Left ventricle myocardium inferior (tissue), 1 donor: ENCODE results near the gene IL32. TPM values are rescaled to one million over a fixed set of nuclear protein-coding genes. Genes with fewer than 3 reads are reported as not detected.

Source experiments
- DNase-seq: peaks from one replicate; pipeline ENCODE4 v3.0.0-alpha.2; 2020
- H3K27ac ChIP-seq: fragments of 200-600 bp; replicated peaks from 2 replicates; pipeline ENCODE4 v1.8.0; 2021
- H3K27me3 ChIP-seq: fragments of 200-600 bp; 2 replicates; pipeline ENCODE4 v1.8.0; 2021; ENCODE audit warnings: low read depth
- H3K36me3 ChIP-seq: fragments of 200-600 bp; 2 replicates; pipeline ENCODE4 v1.8.0; 2021
- H3K4me1 ChIP-seq: fragments of 200-600 bp; 2 replicates; pipeline ENCODE4 v1.8.0; 2021
- H3K4me3 ChIP-seq: fragments of 200-600 bp; 2 replicates; pipeline ENCODE4 v1.8.0; 2021; ENCODE audit warnings: mild to moderate bottlenecking, moderate library complexity
- H3K9me3 ChIP-seq: fragments of 200-600 bp; replicated peaks from 2 replicates; pipeline ENCODE4 v1.8.0; 2021
- intact Hi-C: fragments of 100-400 bp; cut with micrococcal nuclease; formaldehyde crosslinking; loops from one replicate; pipeline ENCODE4 v1.11.0; 2022
- total RNA-seq: library from RNA; stranded (reverse); fragmentation: NEBNext Ultra II Directional; extraction: Animal tissue kit (Norgen Biotek cat#: 25700); gene quantifications from one replicate; pipeline ENCODE4 v1.2.1, GENCODE V29; 2021
- TF ChIP-seq, protein P1 (sequence below): fragments of 200-600 bp; IDR thresholded peaks from 2 replicates; pipeline ENCODE4 v1.8.0; 2021; ENCODE audit warnings: antibody characterized with exemption, mild to moderate bottlenecking, borderline replicate concordance
- donor health status: DM: no; HTN: yes; CAD: no; lungs with severe emphysema.

Gene IL32
- total RNA-seq, 1 donor from 2014 or later, result 36.3 TPM

DNA sequence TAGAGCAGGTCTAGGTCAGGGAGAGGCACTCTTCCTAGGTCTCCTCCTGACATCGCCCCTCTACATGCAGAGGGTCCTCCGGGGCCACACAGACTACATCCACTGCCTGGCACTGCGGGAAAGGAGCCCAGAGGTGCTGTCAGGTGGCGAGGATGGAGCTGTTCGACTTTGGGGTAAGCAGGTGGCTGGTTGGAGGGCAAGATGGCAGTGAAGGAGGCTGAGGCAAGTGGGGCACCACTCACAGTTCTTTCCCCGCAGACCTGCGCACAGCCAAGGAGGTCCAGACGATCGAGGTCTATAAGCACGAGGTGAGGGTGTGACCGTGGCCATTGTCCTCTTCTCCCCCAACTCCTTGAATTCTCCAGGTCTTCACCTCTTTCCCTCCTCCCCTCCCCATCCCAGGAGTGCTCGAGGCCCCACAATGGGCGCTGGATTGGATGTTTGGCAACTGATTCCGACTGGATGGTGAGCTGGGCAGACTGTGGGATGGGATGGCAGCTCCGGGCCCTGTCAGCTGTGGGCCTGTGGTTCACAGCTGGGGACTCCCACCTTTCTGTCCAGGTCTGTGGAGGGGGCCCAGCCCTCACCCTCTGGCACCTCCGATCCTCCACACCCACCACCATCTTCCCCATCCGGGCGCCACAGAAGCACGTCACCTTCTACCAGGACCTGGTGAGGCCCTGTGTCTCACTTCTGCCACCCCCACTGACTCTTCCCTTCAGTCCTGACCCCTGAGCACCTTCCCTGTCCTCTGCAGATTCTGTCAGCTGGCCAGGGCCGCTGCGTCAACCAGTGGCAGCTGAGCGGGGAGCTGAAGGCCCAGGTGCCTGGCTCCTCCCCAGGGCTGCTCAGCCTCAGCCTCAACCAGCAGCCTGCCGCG lies 38.6 kb upstream of the IL32 start:
- peaks cover 31% of the 10 kb centered on the region for H3K27me3 ChIP-seq
- H3K4me1 ChIP-seq, result peaks cover 52% of the 10 kb centered on the region
- no peak for DNase-seq

DNA sequence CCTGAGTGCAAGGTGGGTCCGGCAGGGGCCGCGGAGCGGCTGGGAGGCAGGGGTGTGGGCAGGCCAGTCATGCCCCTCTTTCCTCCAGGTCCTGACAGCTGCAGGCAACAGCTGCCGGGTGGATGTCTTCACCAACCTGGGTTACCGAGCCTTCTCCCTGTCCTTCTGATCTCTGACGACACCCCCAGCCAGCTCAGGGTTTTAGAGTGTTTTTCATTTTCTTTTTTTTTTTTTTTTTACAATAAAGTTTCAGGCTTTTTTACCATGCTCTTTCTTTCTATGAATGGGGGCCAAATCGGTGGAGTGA lies 38.0 kb upstream of the IL32 start:
- TF ChIP-seq, protein P1, sequence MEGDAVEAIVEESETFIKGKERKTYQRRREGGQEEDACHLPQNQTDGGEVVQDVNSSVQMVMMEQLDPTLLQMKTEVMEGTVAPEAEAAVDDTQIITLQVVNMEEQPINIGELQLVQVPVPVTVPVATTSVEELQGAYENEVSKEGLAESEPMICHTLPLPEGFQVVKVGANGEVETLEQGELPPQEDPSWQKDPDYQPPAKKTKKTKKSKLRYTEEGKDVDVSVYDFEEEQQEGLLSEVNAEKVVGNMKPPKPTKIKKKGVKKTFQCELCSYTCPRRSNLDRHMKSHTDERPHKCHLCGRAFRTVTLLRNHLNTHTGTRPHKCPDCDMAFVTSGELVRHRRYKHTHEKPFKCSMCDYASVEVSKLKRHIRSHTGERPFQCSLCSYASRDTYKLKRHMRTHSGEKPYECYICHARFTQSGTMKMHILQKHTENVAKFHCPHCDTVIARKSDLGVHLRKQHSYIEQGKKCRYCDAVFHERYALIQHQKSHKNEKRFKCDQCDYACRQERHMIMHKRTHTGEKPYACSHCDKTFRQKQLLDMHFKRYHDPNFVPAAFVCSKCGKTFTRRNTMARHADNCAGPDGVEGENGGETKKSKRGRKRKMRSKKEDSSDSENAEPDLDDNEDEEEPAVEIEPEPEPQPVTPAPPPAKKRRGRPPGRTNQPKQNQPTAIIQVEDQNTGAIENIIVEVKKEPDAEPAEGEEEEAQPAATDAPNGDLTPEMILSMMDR, result no peak
- Histone ChIP-seq H3K4me3 (no peak overlapping the region), H3K9me3 (no peaks in the 10 kb centered on the region), H3K4me1 (peaks cover 46% of the 10 kb centered on the region), H3K27me3 (peaks cover 36% of the 10 kb centered on the region), H3K36me3 (peaks cover 18% of the 10 kb centered on the region), H3K27ac (no peak overlapping the region)
- intact Hi-C loops, result no loop called here
- no peak for DNase-seq

More for the DNA sequence above, 38.6 kb upstream of the IL32 start:
- intact Hi-C loops, result no loop called here
- Histone ChIP-seq H3K36me3 (peaks cover 19% of the 10 kb centered on the region), H3K27ac (no peak overlapping the region), H3K4me3 (no peak overlapping the region), H3K9me3 (no peaks in the 10 kb centered on the region)
- TF ChIP-seq, protein P1, result no peak

DNA sequence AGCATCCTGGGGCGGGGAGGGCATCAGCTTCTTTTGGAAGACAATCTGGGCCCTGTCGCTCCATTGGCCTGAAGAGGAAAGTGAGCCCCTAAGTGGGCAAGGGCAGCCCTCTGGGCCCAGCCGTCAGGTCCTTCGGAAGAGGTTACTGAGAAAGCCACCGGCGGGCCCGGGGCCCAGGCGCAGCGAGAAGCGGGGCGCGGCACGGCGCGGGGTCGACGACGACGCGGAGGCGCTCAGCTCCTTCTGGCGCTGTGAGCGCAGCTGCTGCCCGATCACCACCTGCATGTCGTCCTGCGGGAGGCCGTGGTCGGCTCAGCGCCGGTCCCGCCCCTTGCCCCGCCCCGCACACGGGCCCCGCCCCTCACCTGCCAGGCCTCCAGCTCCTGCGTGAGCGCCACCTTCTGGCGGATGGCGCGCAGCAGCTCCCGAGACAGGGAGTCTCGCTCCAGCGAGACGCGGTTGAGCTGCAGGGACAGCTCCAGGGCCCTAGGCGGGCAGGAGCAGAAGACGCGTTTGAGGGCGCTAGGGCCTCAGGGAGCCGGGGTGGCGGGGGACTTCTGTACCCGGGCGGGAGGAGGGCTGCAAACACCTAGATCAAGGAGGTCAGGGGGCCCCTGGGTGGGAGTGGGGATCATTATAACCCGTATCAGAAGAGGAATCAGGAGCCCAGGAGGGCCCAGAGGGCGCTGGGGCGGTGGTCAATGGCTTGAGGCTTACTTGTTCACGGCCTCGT lies 37.3 kb upstream of the IL32 start:
- H3K4me1 ChIP-seq, result peaks cover 39% of the 10 kb centered on the region
- intact Hi-C loops, result no loop called here
- peak; percentile 78 for DNase-seq

DNA sequence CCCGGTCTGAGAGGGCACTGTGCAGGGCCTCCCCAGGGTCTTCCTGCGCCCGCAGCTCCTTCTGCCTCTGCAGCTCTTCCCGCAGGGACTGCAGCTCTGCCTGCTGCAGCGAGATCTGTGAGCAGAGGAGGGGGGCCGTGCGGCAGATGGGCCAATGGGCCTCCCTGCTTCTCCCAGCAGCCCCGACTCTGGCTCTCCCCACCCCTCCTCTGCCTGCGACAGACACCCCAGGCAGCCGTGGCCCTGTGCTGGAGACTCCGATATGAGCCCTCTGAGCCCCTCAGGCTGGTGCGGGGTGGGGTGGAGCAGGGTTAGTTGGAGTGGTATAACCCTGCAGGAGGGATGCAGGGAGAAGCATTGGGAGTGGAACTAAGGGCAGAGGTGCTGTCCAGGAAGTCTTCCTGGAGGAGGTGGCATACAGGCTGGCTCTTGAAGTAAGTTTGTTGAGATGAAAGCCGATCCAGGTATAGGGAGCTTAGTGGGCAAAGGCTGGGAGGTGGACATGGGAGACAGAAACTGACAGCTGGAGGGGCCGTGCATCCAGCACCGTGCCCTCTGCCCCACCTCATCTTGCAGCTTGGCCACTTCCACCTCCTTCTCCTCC lies 36.6 kb upstream of the IL32 start:
- peaks cover 18% of the 10 kb centered on the region for H3K36me3 ChIP-seq
- intact Hi-C loops, result no loop called here
- H3K4me3 ChIP-seq, result peak overlapping the region; percentile 41
- peaks cover 32% of the 10 kb centered on the region for H3K4me1 ChIP-seq
- no peak for DNase-seq
- no peaks in the 10 kb centered on the region for H3K9me3 ChIP-seq
- H3K27ac ChIP-seq, result no peak overlapping the region
- H3K27me3 ChIP-seq, result peaks cover 49% of the 10 kb centered on the region
- TF ChIP-seq, protein P1, result no peak

More for the DNA sequence above, 37.3 kb upstream of the IL32 start:
- Histone ChIP-seq H3K27ac (no peak overlapping the region), H3K4me3 (peak overlapping the region; percentile 41), H3K9me3 (no peaks in the 10 kb centered on the region), H3K36me3 (peaks cover 18% of the 10 kb centered on the region), H3K27me3 (peaks cover 43% of the 10 kb centered on the region)
- TF ChIP-seq, protein P1, result peak; percentile 75

DNA sequence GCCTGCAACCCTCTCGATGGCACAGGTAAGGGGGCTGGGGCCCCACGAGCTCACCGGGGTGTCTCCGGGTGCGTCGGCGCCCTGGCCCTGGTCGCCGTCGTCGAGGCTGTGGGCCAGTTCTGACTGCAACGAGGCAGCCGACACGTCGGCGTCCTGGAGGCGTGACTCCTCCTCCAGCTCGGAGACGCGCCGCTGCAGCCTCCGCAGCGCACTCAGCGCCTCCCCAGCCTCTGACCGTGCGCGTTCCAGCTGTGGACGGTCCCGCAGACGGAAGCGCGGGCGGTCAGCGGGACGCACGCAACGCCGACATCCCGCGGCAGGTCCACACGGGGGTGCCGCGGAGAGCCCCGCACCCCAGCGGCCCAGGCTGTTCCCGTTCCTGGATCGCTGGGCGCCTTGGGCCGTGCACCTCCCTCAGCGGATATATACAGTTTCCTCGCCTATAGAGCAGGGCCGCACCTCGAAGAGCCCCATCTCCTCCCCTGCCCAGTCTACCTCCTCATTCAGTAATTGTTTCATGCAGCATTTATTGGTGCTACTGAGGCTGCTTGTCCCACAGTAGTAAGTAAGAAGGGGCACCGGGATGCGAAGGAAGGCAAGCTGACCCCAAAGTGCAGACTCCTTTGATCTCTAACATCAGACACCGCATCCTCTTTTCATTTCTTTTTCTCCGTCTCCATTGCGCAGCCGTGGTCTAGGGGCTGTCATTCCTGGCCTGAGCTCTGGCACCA lies 35.8 kb upstream of the IL32 start:
- intact Hi-C loops, result no loop called here
- Histone ChIP-seq H3K27me3 (peaks cover 58% of the 10 kb centered on the region), H3K4me3 (peak overlapping the region; percentile 43), H3K27ac (no peak overlapping the region), H3K36me3 (peaks cover 18% of the 10 kb centered on the region), H3K9me3 (no peaks in the 10 kb centered on the region), H3K4me1 (peaks cover 25% of the 10 kb centered on the region)
- TF ChIP-seq, protein P1, result no peak
- no peak for DNase-seq
